ENCODE measurements around the gene ADD1. TPM values are rescaled to one million over a fixed set of nuclear protein-coding genes. Genes with fewer than 3 reads are reported as not detected.

ADD1 gene
- total and polyA plus RNA-seq, 2 of the 13 experiments (the other 11 are each of a cell fraction or from before 2014, with no cell fraction given): 73.9 to 122 TPM

DNA sequence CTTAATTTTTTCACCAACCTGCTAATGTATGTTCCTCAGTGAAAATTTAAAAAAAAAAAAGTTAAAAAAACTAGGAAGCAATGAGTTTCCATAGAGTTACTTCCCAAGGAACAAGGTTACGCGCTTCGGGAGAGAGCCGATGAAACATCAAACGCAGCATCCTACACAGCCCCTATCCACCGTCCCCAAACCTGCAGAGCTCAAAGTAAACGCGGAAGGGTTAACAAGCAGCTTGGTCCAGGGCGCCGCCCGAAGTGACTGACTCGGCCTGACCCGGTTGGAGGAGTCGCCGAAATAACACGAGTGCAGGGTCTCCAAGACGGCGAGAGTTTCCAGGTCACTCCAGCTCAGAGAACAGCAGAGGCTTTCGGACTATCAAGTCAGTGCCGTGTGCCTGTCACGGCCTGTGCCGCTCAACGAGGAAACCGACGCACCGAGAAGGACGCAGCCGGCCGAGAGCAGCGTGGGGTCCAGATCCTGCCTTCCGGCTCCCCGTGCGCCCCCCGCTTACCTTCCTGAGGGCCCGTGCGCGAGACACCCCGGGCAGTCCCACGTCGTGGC lies 119.0 kb downstream of the ADD1 start (continued):
- TF ChIP-seq MLLT10 (CRISPR knock-in tag; IDR thresholded peaks at IDR 0.05) (no peak), YY1 (IDR thresholded peaks at IDR 0.05; ENCODE audit: insufficient read depth, insufficient replicate concordance, low read depth, low read length) (no peak), GTF3A (CRISPR knock-in tag; conservative IDR thresholded peaks at IDR 0.05) (0 out of 2 replicates have a peak, but pooled peaks have one; percentile 73), ZNF652 (CRISPR knock-in tag; IDR thresholded peaks at IDR 0.05; ENCODE audit: borderline replicate concordance, low read depth) (peak; percentile 84), STAT5B (CRISPR knock-in tag; IDR thresholded peaks at IDR 0.05) (no peak), NFE2L2 (IDR thresholded peaks at IDR 0.05; ENCODE audit: low read length) (no peak), ZFP36L2 (CRISPR knock-in tag; IDR thresholded peaks at IDR 0.05) (no peak), HNF4G (IDR thresholded peaks at IDR 0.05; ENCODE audit: borderline replicate concordance, low read depth, low read length) (no peak), HNF4G (CRISPR knock-in tag; IDR thresholded peaks at IDR 0.05; ENCODE audit: borderline replicate concordance, low read depth) (no peak), ZBTB7B (CRISPR knock-in tag; IDR thresholded peaks at IDR 0.05) (no peak), RORA (CRISPR knock-in tag; IDR thresholded peaks at IDR 0.05) (0 out of 2 replicates have a peak, but pooled peaks have one; percentile 41), ZFP37 (CRISPR knock-in tag; IDR thresholded peaks at IDR 0.05; ENCODE audit: borderline replicate concordance) (0 out of 2 replicates have a peak, but pooled peaks have one; percentile 14), ZNF10 (CRISPR knock-in tag; IDR thresholded peaks at IDR 0.05; ENCODE audit: borderline replicate concordance, low read depth) (no peak), ZNF850 (CRISPR knock-in tag; conservative IDR thresholded peaks at IDR 0.05) (no peak), REL (CRISPR knock-in tag; conservative IDR thresholded peaks at IDR 0.05) (no peak)
- TF ChIP-seq, protein P1, sequence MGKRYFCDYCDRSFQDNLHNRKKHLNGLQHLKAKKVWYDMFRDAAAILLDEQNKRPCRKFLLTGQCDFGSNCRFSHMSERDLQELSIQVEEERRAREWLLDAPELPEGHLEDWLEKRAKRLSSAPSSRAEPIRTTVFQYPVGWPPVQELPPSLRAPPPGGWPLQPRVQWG (CRISPR knock-in tag; IDR thresholded peaks at IDR 0.05; ENCODE audit: borderline replicate concordance, low read depth): no peak
- TF ChIP-seq, protein P2, sequence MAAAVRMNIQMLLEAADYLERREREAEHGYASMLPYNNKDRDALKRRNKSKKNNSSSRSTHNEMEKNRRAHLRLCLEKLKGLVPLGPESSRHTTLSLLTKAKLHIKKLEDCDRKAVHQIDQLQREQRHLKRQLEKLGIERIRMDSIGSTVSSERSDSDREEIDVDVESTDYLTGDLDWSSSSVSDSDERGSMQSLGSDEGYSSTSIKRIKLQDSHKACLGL (CRISPR knock-in tag; IDR thresholded peaks at IDR 0.05): no peak
- TF ChIP-seq, protein P3, sequence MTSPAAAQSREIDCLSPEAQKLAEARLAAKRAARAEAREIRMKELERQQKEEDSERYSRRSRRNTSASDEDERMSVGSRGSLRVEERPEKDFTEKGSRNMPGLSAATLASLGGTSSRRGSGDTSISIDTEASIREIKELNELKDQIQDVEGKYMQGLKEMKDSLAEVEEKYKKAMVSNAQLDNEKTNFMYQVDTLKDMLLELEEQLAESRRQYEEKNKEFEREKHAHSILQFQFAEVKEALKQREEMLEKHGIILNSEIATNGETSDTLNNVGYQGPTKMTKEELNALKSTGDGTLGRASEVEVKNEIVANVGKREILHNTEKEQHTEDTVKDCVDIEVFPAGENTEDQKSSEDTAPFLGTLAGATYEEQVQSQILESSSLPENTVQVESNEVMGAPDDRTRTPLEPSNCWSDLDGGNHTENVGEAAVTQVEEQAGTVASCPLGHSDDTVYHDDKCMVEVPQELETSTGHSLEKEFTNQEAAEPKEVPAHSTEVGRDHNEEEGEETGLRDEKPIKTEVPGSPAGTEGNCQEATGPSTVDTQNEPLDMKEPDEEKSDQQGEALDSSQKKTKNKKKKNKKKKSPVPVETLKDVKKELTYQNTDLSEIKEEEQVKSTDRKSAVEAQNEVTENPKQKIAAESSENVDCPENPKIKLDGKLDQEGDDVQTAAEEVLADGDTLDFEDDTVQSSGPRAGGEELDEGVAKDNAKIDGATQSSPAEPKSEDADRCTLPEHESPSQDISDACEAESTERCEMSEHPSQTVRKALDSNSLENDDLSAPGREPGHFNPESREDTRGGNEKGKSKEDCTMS (CRISPR knock-in tag; conservative IDR thresholded peaks at IDR 0.05): no peak
- TF ChIP-seq, protein P4, sequence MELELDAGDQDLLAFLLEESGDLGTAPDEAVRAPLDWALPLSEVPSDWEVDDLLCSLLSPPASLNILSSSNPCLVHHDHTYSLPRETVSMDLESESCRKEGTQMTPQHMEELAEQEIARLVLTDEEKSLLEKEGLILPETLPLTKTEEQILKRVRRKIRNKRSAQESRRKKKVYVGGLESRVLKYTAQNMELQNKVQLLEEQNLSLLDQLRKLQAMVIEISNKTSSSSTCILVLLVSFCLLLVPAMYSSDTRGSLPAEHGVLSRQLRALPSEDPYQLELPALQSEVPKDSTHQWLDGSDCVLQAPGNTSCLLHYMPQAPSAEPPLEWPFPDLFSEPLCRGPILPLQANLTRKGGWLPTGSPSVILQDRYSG (CRISPR knock-in tag; IDR thresholded peaks at IDR 0.05): no peak
- TF ChIP-seq, protein P5, sequence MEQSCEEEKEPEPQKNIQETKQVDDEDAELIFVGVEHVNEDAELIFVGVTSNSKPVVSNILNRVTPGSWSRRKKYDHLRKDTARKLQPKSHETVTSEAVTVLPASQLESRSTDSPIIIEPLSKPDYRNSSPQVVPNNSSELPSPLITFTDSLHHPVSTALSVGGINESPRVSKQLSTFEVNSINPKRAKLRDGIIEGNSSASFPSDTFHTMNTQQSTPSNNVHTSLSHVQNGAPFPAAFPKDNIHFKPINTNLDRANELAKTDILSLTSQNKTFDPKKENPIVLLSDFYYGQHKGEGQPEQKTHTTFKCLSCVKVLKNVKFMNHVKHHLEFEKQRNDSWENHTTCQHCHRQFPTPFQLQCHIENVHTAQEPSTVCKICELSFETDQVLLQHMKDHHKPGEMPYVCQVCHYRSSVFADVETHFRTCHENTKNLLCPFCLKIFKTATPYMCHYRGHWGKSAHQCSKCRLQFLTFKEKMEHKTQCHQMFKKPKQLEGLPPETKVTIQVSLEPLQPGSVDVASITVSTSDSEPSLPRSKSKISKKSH (CRISPR knock-in tag; IDR thresholded peaks at IDR 0.05; ENCODE audit: borderline replicate concordance): no peak
- TF ChIP-seq, protein P6, sequence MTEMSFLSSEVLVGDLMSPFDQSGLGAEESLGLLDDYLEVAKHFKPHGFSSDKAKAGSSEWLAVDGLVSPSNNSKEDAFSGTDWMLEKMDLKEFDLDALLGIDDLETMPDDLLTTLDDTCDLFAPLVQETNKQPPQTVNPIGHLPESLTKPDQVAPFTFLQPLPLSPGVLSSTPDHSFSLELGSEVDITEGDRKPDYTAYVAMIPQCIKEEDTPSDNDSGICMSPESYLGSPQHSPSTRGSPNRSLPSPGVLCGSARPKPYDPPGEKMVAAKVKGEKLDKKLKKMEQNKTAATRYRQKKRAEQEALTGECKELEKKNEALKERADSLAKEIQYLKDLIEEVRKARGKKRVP (CRISPR knock-in tag; IDR thresholded peaks at IDR 0.05): no peak
